GM21619 (cell line): Measurements from ENCODE around the gene MAP1B.

Source experiments
- ATAC-seq: cut with Tn5 transposase; IDR thresholded peaks from one replicate; pipeline ENCODE4 v1.9.1; 2021; ENCODE audit not compliant: unreplicated experiment

The MAP1B gene

GRCh38 chr5:72129725-72130124, 22.4 kb downstream of the MAP1B start:
- no peak for ATAC-seq

- ATAC-seq: no peak
Observed at GRCh38 chr5:72130351-72130761, 23.1 kb downstream of the MAP1B start.

GRCh38 chr5:72133212-72133990, 26.1 kb downstream of the MAP1B start:
- no peak for ATAC-seq

GRCh38 chr5:72134226-72134899, 27.1 kb downstream of the MAP1B start:
- ATAC-seq: no peak

- ATAC-seq: no peak
Observed at GRCh38 chr5:72137826-72138409, 30.6 kb downstream of the MAP1B start.

GRCh38 chr5:72138943-72139521, 31.8 kb downstream of the MAP1B start:
- ATAC-seq: no peak

GRCh38 chr5:72140711-72141110, 33.4 kb downstream of the MAP1B start:
- ATAC-seq: no peak

GRCh38 chr5:72141440-72142355, 34.4 kb downstream of the MAP1B start:
- no peak for ATAC-seq

- ATAC-seq: no peak
Observed at GRCh38 chr5:72144762-72145161, 37.5 kb downstream of the MAP1B start.

- ATAC-seq: no peak
Observed at GRCh38 chr5:72145348-72145747, 38.1 kb downstream of the MAP1B start.

- ATAC-seq: no peak
Observed at GRCh38 chr5:72146056-72146455, 38.8 kb downstream of the MAP1B start.

GRCh38 chr5:72147569-72147968, 40.3 kb downstream of the MAP1B start:
- ATAC-seq: no peak

GRCh38 chr5:72149742-72150141, 42.5 kb downstream of the MAP1B start:
- ATAC-seq: no peak

- ATAC-seq: no peak
Observed at GRCh38 chr5:72151169-72151568, 43.9 kb downstream of the MAP1B start.

GRCh38 chr5:72151646-72152045, 44.4 kb downstream of the MAP1B start:
- ATAC-seq: no peak

GRCh38 chr5:72152545-72152944, 45.3 kb downstream of the MAP1B start:
- no peak for ATAC-seq

GRCh38 chr5:72153551-72153950, 46.3 kb downstream of the MAP1B start:
- no peak for ATAC-seq

GRCh38 chr5:72154076-72154756, 46.9 kb downstream of the MAP1B start:
- no peak for ATAC-seq

GRCh38 chr5:72156946-72157624, 49.8 kb downstream of the MAP1B start:
- no peak for ATAC-seq

- no peak for ATAC-seq
Observed at GRCh38 chr5:72157625-72157962, 50.3 kb downstream of the MAP1B start.
